IMR-90 (cell line): Measurements from ENCODE around the gene ZNF746. TPM values are rescaled to one million over a fixed set of nuclear protein-coding genes. Genes with fewer than 3 reads are reported as not detected.

Experiments used
- ATAC-seq: fragments of 200-7000 bp; cut with Tn5 transposase; 2 replicates; pipeline ENCODE4 v1.9.1; 2020; ENCODE audit warnings: low read depth, mild to moderate bottlenecking, moderate library complexity
- BruUV-seq: library from RNA; stranded (reverse); fragments of 400-500 nt; replicated peaks from 2 replicates; lab custom pipeline; 2021; lab: Mats Ljungman, UMichigan
- CTCF ChIA-PET: fragments of 300-600 bp; formaldehyde crosslinking; extraction: SDS; loops from one replicate; lab custom pipeline; 2021; ENCODE audit warnings: antibody characterized with exemption; lab: Yijun Ruan, JAX
- POLR2A ChIA-PET: fragments of 300-600 bp; sonication (Branson Sonifier 250); formaldehyde crosslinking; loops from one replicate; lab custom pipeline; 2022; ENCODE audit warnings: antibody characterized with exemption; ENCODE audit not compliant: unreplicated experiment; lab: Charles Lee
- DNase-seq: peaks from one replicate; pipeline ENCODE4 v3.0.0; 2013
- H2AFZ ChIP-seq: replicated peaks from 2 replicates; pipeline ENCODE3; 2013; ENCODE audit warnings: low read length, mild to moderate bottlenecking; ENCODE audit not compliant: poor library complexity
- H2AK5ac ChIP-seq: 2 replicates; pipeline ENCODE4 v1.6.1; 2013; ENCODE audit warnings: low read depth, low read length, inconsistent platforms
- H2AK9ac ChIP-seq: replicated peaks from 2 replicates; pipeline ENCODE3; 2013; ENCODE audit warnings: mild to moderate bottlenecking, low read depth, low read length, moderate library complexity; ENCODE audit not compliant: poor library complexity
- H2BK120ac ChIP-seq: 2 replicates; pipeline ENCODE4 v1.6.1; 2013; ENCODE audit warnings: low read depth, low read length, inconsistent platforms
- H2BK15ac ChIP-seq: 3 replicates; pipeline ENCODE4 v1.6.1; 2013; ENCODE audit warnings: low read depth, low read length, inconsistent platforms
- H2BK20ac ChIP-seq: 2 replicates; pipeline ENCODE4 v1.6.1; 2013; ENCODE audit warnings: low read depth, mild to moderate bottlenecking, inconsistent platforms, low read length, moderate library complexity
- H2BK5ac ChIP-seq: 2 replicates; pipeline ENCODE4 v1.6.1; 2013; ENCODE audit warnings: mild to moderate bottlenecking, low read depth, low read length, inconsistent platforms; ENCODE audit not compliant: poor library complexity, severe bottlenecking
- H3K14ac ChIP-seq: replicated peaks from 2 replicates; pipeline ENCODE4 v1.6.1; 2013; ENCODE audit warnings: low read depth, low read length, inconsistent platforms
- H3K18ac ChIP-seq: 2 replicates; pipeline ENCODE4 v1.6.1; 2013; ENCODE audit warnings: low read depth, low read length, control low read depth
- H3K23ac ChIP-seq: 2 replicates; pipeline ENCODE4 v1.6.1; 2013; ENCODE audit warnings: low read depth, low read length, inconsistent platforms
- H3K27ac ChIP-seq: 2 replicates; pipeline ENCODE4 v1.5.1; 2013; ENCODE audit warnings: mild to moderate bottlenecking, control low read depth, low read length; ENCODE audit not compliant: insufficient read depth
- H3K27me3 ChIP-seq: 2 replicates; pipeline ENCODE4 v1.6.1; 2013; ENCODE audit warnings: low read length; ENCODE audit not compliant: control insufficient read depth, insufficient read depth
- H3K36me3 ChIP-seq: 2 replicates; pipeline ENCODE4 v1.6.1; 2013; ENCODE audit warnings: low read length, mixed read lengths; ENCODE audit not compliant: control insufficient read depth, insufficient read depth
- H3K4ac ChIP-seq: 2 replicates; pipeline ENCODE4 v1.6.1; 2013; ENCODE audit warnings: low read depth, low read length, inconsistent platforms
- H3K4me1 ChIP-seq: 2 replicates; pipeline ENCODE4 v1.6.1; 2013; ENCODE audit warnings: low read length, mixed read lengths; ENCODE audit not compliant: control insufficient read depth, insufficient read depth
- H3K4me2 ChIP-seq: 2 replicates; pipeline ENCODE4 v1.6.1; 2013; ENCODE audit warnings: low read depth, mild to moderate bottlenecking, control low read depth, low read length, moderate library complexity
- H3K4me3 ChIP-seq: 2 replicates; pipeline ENCODE4 v1.5.1; 2013; ENCODE audit warnings: low read depth, mild to moderate bottlenecking, control low read depth, low read length, moderate library complexity; ENCODE audit not compliant: insufficient read depth
- H3K56ac ChIP-seq: 2 replicates; pipeline ENCODE4 v1.6.1; 2013; ENCODE audit warnings: low read length, inconsistent platforms; ENCODE audit not compliant: insufficient read depth; ENCODE audit errors: extremely low read depth
- H3K79me1 ChIP-seq, 2 experiments: 2 replicates each; pipeline ENCODE4 v1.6.1; 2013; ENCODE audit warnings: low read length in 2 of 2, inconsistent platforms in 1 of 2, low read depth in 1 of 2
- H3K9ac ChIP-seq: 2 replicates; pipeline ENCODE4 v1.6.1; 2013; ENCODE audit warnings: low read depth, low read length, control low read depth
- H3K9me1 ChIP-seq: 2 replicates; pipeline ENCODE4 v1.6.1; 2013; ENCODE audit warnings: low read length, inconsistent platforms; ENCODE audit not compliant: insufficient read depth
- H3K9me3 ChIP-seq: 2 replicates; pipeline ENCODE4 v1.6.1; 2013; ENCODE audit warnings: low read length; ENCODE audit not compliant: control insufficient read depth, insufficient read depth
- H4K20me1 ChIP-seq: 2 replicates; pipeline ENCODE4 v1.6.1; 2013; ENCODE audit warnings: low read length, inconsistent platforms; ENCODE audit not compliant: insufficient read depth
- H4K5ac ChIP-seq: 2 replicates; pipeline ENCODE4 v1.6.1; 2013; ENCODE audit warnings: mild to moderate bottlenecking, low read depth, low read length, control low read depth
- H4K8ac ChIP-seq, 2 experiments: 2 replicates each; pipeline ENCODE4 v1.6.1; 2013; ENCODE audit warnings: low read depth in 2 of 2, low read length in 2 of 2, control low read depth in 1 of 2, inconsistent platforms in 1 of 2
- H4K91ac ChIP-seq: 2 replicates; pipeline ENCODE4 v1.6.1; 2013; ENCODE audit warnings: low read depth, low read length, inconsistent platforms; ENCODE audit not compliant: insufficient read depth
- MAZ ChIP-seq: IDR thresholded peaks from 2 replicates; pipeline ENCODE4 v1.6.1; 2012; ENCODE audit warnings: low read depth, mild to moderate bottlenecking, low read length, improper control_type of control experiment, moderate library complexity, borderline replicate concordance
- USF2 ChIP-seq: fragments of 150-350 bp; IDR thresholded peaks from 2 replicates; pipeline ENCODE4 v1.6.1; 2017; ENCODE audit warnings: mild to moderate bottlenecking, antibody characterized with exemption, low read length, low read depth
- WGBS, 2 experiments: methylation state at CpG; one replicate each; pipeline versions ENCODE4 v1.1.5 to v1.1.7; 2013; ENCODE audit warnings: missing lambda C conversion rate in 2 of 2; ENCODE audit not compliant: insufficient read length in 1 of 2; ENCODE audit errors: extremely low coverage in 2 of 2; 5-methylcytosine and 5-hydroxymethylcytosine counted together
- dilution Hi-C: fragments of 300-500 bp; cut with HindIII; formaldehyde crosslinking; loops from one replicate; pipeline ENCODE4 v1.14.3; 2018; ENCODE audit warnings: low sequenced_read_pairs; ENCODE audit not compliant: unreplicated experiment
- in situ Hi-C: fragments of 300-500 bp; cut with MboI; formaldehyde crosslinking; loops from 3 replicates; pipeline ENCODE4 v1.14.3; 2019; ENCODE audit warnings: low sequenced_read_pairs, inconsistent platforms, mixed read lengths
- intact Hi-C: fragments of 100-400 bp; cut with micrococcal nuclease; formaldehyde crosslinking; loops from 2 replicates; pipeline ENCODE4 v1.10.0; 2022
- polyA plus RNA-seq, 3 experiments: library from polyadenylated mRNA; depleted of rRNA; stranded (reverse); fragments of >200 nt; gene quantifications; 2 replicates each; pipeline ENCODE4 v1.2.3, GENCODE V29; 2012; ENCODE audit warnings: low replicate concordance in 1 of 3
- total RNA-seq: library from RNA; depleted of rRNA; stranded (reverse); fragments of >200 nt; gene quantifications from 2 replicates; pipeline ENCODE4 v1.2.3, GENCODE V29; 2012

The ZNF746 gene
- total and polyA plus RNA-seq, 2 of the 4 experiments (the other 2 are of a cell fraction), result 6.6 to 8.4 TPM

- Histone ChIP-seq H3K9ac (0 out of 2 replicates have a peak overlapping the region, but pooled peaks have one; percentile 18), H3K27ac (peak overlapping the region; percentile 86; the same call in 1 of the 2 replicates), H3K79me1 (peaks cover 23 to 26% of the 10 kb centered on the region in 2 experiments), H2BK15ac (no peak overlapping the region), H3K9me3 (no peaks in the 10 kb centered on the region), H2AK5ac (no peak overlapping the region; the same call in 1 of the 2 replicates), H3K4me1 (peaks cover 11% of the 10 kb centered on the region), H2BK5ac (peak overlapping the region; percentile 40), H3K56ac (peak overlapping the region; percentile 32; the same call in 1 of the 2 replicates), H4K8ac (peak overlapping the region in 1 of 2 experiments; percentile 5; a peak in 1 of 4 replicates), H3K27me3 (peaks cover 14% of the 10 kb centered on the region), H2AFZ (peak overlapping the region; percentile 53), H3K36me3 (peaks cover 27% of the 10 kb centered on the region), H4K91ac (no peak overlapping the region), H3K4me2 (peak overlapping the region; percentile 53), H2BK120ac (no peak overlapping the region; the same call in 1 of the 2 replicates), H3K18ac (peak overlapping the region; percentile 66), H2BK20ac (no peak overlapping the region), H4K5ac (no peak overlapping the region; the same call in 1 of the 2 replicates), H3K14ac (peak overlapping the region; percentile 65; the same call in 1 of the 2 replicates), H4K20me1 (peaks cover 16% of the 10 kb centered on the region), H3K9me1 (peaks cover 9% of the 10 kb centered on the region), H3K4ac (peak overlapping the region; percentile 57), H2AK9ac (peak overlapping the region; percentile 87), H3K23ac (peak overlapping the region; percentile 68; the same call in 1 of the 2 replicates), H3K4me3 (peak overlapping the region; percentile 100)
- CTCF ChIA-PET, result interaction anchor here (0.7 to 1.4 kb wide), 3 partner anchors 13 to 178 kb away, joined by 3 to 5 read pairs (median 3); partner anchors contain the start of gene ZNF777
- POLR2A ChIA-PET, result interaction anchor here (0.6 kb wide), 1 partner anchor 87 kb away, joined by 3 read pairs; no protein-coding TSS in a partner anchor
- dilution Hi-C loops, result no loop called here
- no TSS peak for BruUV-seq
- ATAC-seq, result peak; percentile 31
- TF ChIP-seq USF2, result peak; percentile 32; the same call in 1 of the 2 replicates
- TF ChIP-seq MAZ, result no peak
- intact Hi-C loops, result loop anchor here (1.0 to 2.0 kb wide), 3 partner anchors 36 to 128 kb away; no protein-coding TSS in a partner anchor
- 67% methylated on average over 4 of the region's 13 CpGs; no CpG with 5 or more reads in 1 of the 2 experiments for WGBS, 2 experiments
- in situ Hi-C loops, result no loop called here
- peak; percentile 85 for DNase-seq
These were observed 1.6 kb downstream of the ZNF746 start for GRCh38 chr7:149495785-149496641.
